GM19468 (cell line): ENCODE results near the gene ANKRD26.

ENCODE experiments used
- ATAC-seq: cut with Tn5 transposase; IDR thresholded peaks from one replicate; pipeline ENCODE4 v1.9.1; 2021; ENCODE audit warnings: mild to moderate bottlenecking, moderate library complexity, moderate number of reproducible peaks; ENCODE audit not compliant: unreplicated experiment; ENCODE audit errors: extremely low read depth

The ANKRD26 gene

GRCh38 chr10:27022048-27022447 lies 78.2 kb downstream of the ANKRD26 start:
- ATAC-seq: no peak

GRCh38 chr10:27020243-27020642 lies 80.1 kb downstream of the ANKRD26 start:
- ATAC-seq: no peak

GRCh38 chr10:27019827-27020226 lies 80.5 kb downstream of the ANKRD26 start:
- no peak for ATAC-seq

- ATAC-seq: no peak
Measured at GRCh38 chr10:26997610-26998009, 102.7 kb downstream of the ANKRD26 start.

- ATAC-seq: no peak
Measured at GRCh38 chr10:26994743-26995142, 105.6 kb downstream of the ANKRD26 start.

- no peak for ATAC-seq
Measured at GRCh38 chr10:26987851-26988250, 112.4 kb downstream of the ANKRD26 start.

- ATAC-seq: no peak
Measured at GRCh38 chr10:26983156-26983555, 117.1 kb downstream of the ANKRD26 start.

- ATAC-seq: no peak
Measured at GRCh38 chr10:26982058-26982457, 118.2 kb downstream of the ANKRD26 start.

- no peak for ATAC-seq
Measured at GRCh38 chr10:26981232-26981824, 119.0 kb downstream of the ANKRD26 start.

- no peak for ATAC-seq
Measured at GRCh38 chr10:26978519-26978918, 121.8 kb downstream of the ANKRD26 start.

GRCh38 chr10:26977635-26978034 lies 122.7 kb downstream of the ANKRD26 start:
- no peak for ATAC-seq

GRCh38 chr10:26970667-26971066 lies 129.6 kb downstream of the ANKRD26 start:
- no peak for ATAC-seq

- peak; percentile 70 for ATAC-seq
Measured at GRCh38 chr10:26969145-26969926, 131.0 kb downstream of the ANKRD26 start.

GRCh38 chr10:26962835-26963234 lies 137.5 kb downstream of the ANKRD26 start:
- ATAC-seq: no peak

- no peak for ATAC-seq
Measured at GRCh38 chr10:26960308-26960707, 140.0 kb downstream of the ANKRD26 start.

GRCh38 chr10:26959841-26960240 lies 140.5 kb downstream of the ANKRD26 start:
- ATAC-seq: no peak
